H1 (cell line): ENCODE results near the gene GOLGA1.

Experiments used
- CTCF ChIP-seq, 3 experiments: IDR thresholded peaks; 1 replicate in 2 of 3; 2 replicates in 1 of 3; pipeline versions ENCODE4 v1.5.1 to v1.6.1; 2011; ENCODE audit warnings: low read length in 3 of 3, mild to moderate bottlenecking in 3 of 3, inconsistent platforms in 2 of 3, low read depth in 1 of 3, moderate library complexity in 1 of 3; ENCODE audit not compliant: insufficient read depth in 1 of 3; ENCODE audit errors: control extremely low read depth in 1 of 3
- MAX ChIP-seq: IDR thresholded peaks from 2 replicates; pipeline ENCODE4 v1.6.1; 2012; ENCODE audit warnings: inconsistent platforms
- YY1 ChIP-seq: IDR thresholded peaks from 2 replicates; pipeline ENCODE4 v1.6.1; 2011; ENCODE audit warnings: low read depth, mild to moderate bottlenecking, low read length

GRCh38 chr9:124828489-124829333, 112.2 kb downstream of the GOLGA1 start:
- TF ChIP-seq MAX (no peak), CTCF (IDR thresholded peaks at IDR 0.05; ENCODE audit: control extremely low read depth in 1 of 3, insufficient read depth in 1 of 3, low read depth in 1 of 3, low read length in 3 of 3) (no peak), YY1 (no peak)
